ENCODE measurements around the gene SMDT1. TPM values are rescaled to one million over a fixed set of nuclear protein-coding genes. Genes with fewer than 3 reads are reported as not detected.
A peak's percentile ranks its signal among the peaks of the same experiment; 100 is the strongest.

Gene SMDT1
- total RNA-seq, 4 donors from 2014 or later, result 11.2 to 21.9 (median 12.6) TPM

DNA sequence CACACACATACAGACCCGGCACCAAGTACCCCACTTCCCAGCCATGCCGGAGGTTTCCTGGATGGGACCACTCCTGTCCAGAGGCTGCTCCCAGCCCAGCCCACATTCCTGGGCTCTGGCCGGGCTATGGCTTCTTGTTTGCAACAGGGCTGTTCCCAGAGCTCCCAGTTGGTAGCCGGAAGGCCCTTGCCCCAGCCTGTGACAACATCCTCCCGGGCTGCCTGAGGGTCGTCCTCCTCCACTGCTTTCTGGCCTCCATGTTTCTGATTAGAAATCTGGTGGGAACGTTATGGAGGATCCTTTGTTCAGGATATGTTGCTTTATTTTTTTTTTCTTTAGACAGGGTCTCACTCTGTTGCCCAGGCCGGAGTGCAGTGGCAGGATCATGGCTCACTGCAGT, 52.1 kb downstream of the SMDT1 start:
- DNase-seq (ENCODE audit: low spot score in 2 of 2), result peak in 1 of 2 donors; percentile 81

DNA sequence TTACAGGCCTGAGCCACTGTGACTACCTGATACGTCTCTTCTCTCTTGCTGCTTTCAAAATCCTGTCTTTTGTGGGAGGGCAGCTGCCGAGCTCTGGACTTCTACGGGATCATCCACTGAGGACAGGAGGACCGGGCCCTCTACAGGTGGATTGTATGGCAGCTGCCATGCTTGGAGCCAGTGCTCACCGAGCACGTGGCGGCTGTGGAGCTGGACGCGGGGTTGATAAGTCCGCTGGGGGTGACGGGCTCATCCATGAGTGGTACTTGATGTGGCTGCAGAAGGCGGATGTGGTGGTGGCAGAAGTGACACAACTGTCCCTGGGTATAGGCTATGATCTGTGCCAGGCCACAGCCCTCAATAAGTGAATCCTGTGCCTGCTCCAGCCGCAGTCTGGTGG, 53.0 kb downstream of the SMDT1 start:
- 86 to 90% methylated on average over 13 of the region's 13 CpGs for WGBS, 2 donors
- no peak overlapping the region for H3K4me3 ChIP-seq (ENCODE audit: low read depth, poor library complexity, severe bottlenecking)
- intact Hi-C loops (cut with DNase I; ENCODE audit: low total_unique reads), result no loop called here
- TF ChIP-seq, protein P1, sequence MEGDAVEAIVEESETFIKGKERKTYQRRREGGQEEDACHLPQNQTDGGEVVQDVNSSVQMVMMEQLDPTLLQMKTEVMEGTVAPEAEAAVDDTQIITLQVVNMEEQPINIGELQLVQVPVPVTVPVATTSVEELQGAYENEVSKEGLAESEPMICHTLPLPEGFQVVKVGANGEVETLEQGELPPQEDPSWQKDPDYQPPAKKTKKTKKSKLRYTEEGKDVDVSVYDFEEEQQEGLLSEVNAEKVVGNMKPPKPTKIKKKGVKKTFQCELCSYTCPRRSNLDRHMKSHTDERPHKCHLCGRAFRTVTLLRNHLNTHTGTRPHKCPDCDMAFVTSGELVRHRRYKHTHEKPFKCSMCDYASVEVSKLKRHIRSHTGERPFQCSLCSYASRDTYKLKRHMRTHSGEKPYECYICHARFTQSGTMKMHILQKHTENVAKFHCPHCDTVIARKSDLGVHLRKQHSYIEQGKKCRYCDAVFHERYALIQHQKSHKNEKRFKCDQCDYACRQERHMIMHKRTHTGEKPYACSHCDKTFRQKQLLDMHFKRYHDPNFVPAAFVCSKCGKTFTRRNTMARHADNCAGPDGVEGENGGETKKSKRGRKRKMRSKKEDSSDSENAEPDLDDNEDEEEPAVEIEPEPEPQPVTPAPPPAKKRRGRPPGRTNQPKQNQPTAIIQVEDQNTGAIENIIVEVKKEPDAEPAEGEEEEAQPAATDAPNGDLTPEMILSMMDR (IDR thresholded peaks at IDR 0.05), result no peak
- no peak for TF ChIP-seq POLR2A (IDR thresholded peaks at IDR 0.05)
- peak in 1 of 2 donors; percentile 77 for DNase-seq (ENCODE audit: low spot score in 2 of 2)

More for the DNA sequence above, 52.1 kb downstream of the SMDT1 start:
- WGBS, 2 donors, result 71 to 74% methylated on average over 8 of the region's 8 CpGs
- intact Hi-C loops (cut with DNase I; ENCODE audit: low total_unique reads), result no loop called here
- TF ChIP-seq POLR2A (IDR thresholded peaks at IDR 0.05), result no peak
- TF ChIP-seq, protein P1 (IDR thresholded peaks at IDR 0.05), result no peak
- H3K4me3 ChIP-seq (ENCODE audit: low read depth, poor library complexity, severe bottlenecking), result no peak overlapping the region

Other genes with a start within 250 kb of the SMDT1 start
- gene SREBF2, start 246.6 kb upstream of the SMDT1 start, total RNA-seq, result 100 to 1,000 TPM in 2 of 4 donors, 10 to 100 TPM in 2; 91.1 to 122 (median 96.2) TPM
- 1 to 10 TPM in 2 of 4 donors, under 1 TPM in 2; 0.46 to 2.0 (median 1.0) TPM for gene SHISA8, start 164.6 kb upstream of the SMDT1 start, total RNA-seq
- gene TNFRSF13C, start 152.9 kb upstream of the SMDT1 start, total RNA-seq, result 1 to 10 TPM; 1.6 to 2.9 (median 1.7) TPM
- 10 to 100 TPM in 2 of 4 donors, 1 to 10 TPM in 2; 5.9 to 20.2 (median 9.1) TPM for gene CENPM, start 132.5 kb upstream of the SMDT1 start, total RNA-seq
- 1 to 10 TPM in 2 of 4 donors, under 1 TPM in 2; 0.76 to 1.2 (median 0.96) TPM for gene SEPTIN3, start 110.3 kb upstream of the SMDT1 start, total RNA-seq
- 1 to 10 TPM; 1.4 to 2.0 (median 1.8) TPM for gene WBP2NL, start 80.9 kb upstream of the SMDT1 start, total RNA-seq
- 10 to 100 TPM; 13.1 to 26.2 (median 17.3) TPM for gene NAGA, start 8.9 kb upstream of the SMDT1 start, total RNA-seq
- 10 to 100 TPM in 2 of 4 donors, 1 to 10 TPM in 2; 4.1 to 13.0 (median 11.3) TPM for gene PHETA2, start 5.5 kb upstream of the SMDT1 start, total RNA-seq
- gene NDUFA6, start 11.1 kb downstream of the SMDT1 start, total RNA-seq, result 10 to 100 TPM; 48.8 to 74.7 (median 58.4) TPM
- gene CYP2D6, start 51.1 kb downstream of the SMDT1 start, total RNA-seq, result 1 to 10 TPM in 2 of 4 donors, under 1 TPM in 2; 0.61 to 1.4 (median 0.97) TPM
- 10 to 100 TPM; 51.1 to 62.3 (median 58.4) TPM for gene TCF20, start 191.0 kb downstream of the SMDT1 start, total RNA-seq

Data from lower leg skin (tissue), 4 donors.